Upper lobe of left lung (tissue), 6 donors: Measurements from ENCODE around the gene FGFR1OP2. TPM values are rescaled to one million over a fixed set of nuclear protein-coding genes. Genes with fewer than 3 reads are reported as not detected.

Source experiments
- ATAC-seq, 2 donors: fragments of 200-7000 bp; cut with Tn5 transposase; one replicate each; pipeline ENCODE4 v1.9.1; 2022; ENCODE audit warnings: mild to moderate bottlenecking in 2 of 2, moderate library complexity in 2 of 2; ENCODE audit not compliant: low FRiP score in 2 of 2
- DNase-seq, 2 donors: peaks; one replicate each; pipeline ENCODE4 v3.0.0-alpha.2; 2019 to 2020
- H3K27ac ChIP-seq, 4 donors: fragments of 200-600 bp; sonication (generic); one replicate each; pipeline ENCODE4 v1.5.1; 2016 to 2019
- H3K27me3 ChIP-seq, 4 donors: fragments of 200-600 bp; sonication (generic); one replicate each; pipeline ENCODE4 v1.5.1; 2017 to 2019
- H3K36me3 ChIP-seq, 4 donors: fragments of 200-600 bp; sonication (generic); one replicate each; pipeline ENCODE4 v1.5.1; 2016 to 2019
- H3K4me1 ChIP-seq, 4 donors: fragments of 200-600 bp; sonication (generic); one replicate each; pipeline ENCODE4 v1.5.1; 2018 to 2019
- H3K4me3 ChIP-seq, 4 donors: fragments of 200-600 bp; sonication (generic); one replicate each; pipeline ENCODE4 v1.5.1; 2017 to 2019; ENCODE audit warnings: mild to moderate bottlenecking in 2 of 4, moderate library complexity in 1 of 4
- H3K9me3 ChIP-seq, 4 donors: fragments of 200-600 bp; sonication (generic); one replicate each; pipeline ENCODE4 v1.5.1; 2018 to 2019
- CTCF ChIP-seq, 6 experiments: fragments of 450-650 bp in 4 of 6; fragments of 200-600 bp in 2 of 6; sonication (generic) in 2 of 6; IDR thresholded peaks; one replicate each; pipeline ENCODE4 v1.5.1; 2016 to 2019; ENCODE audit warnings: antibody characterized with exemption in 6 of 6
- EP300 ChIP-seq, 4 donors: sonication (generic); formaldehyde crosslinking; IDR thresholded peaks; one replicate each; pipeline ENCODE4 v1.5.1; 2017; ENCODE audit warnings: antibody characterized with exemption in 4 of 4, control low read depth in 2 of 4
- POLR2A ChIP-seq, 4 donors: fragments of 450-650 bp; IDR thresholded peaks; one replicate each; pipeline ENCODE4 v1.5.1; 2016 to 2017; ENCODE audit warnings: antibody characterized with exemption in 4 of 4, mild to moderate bottlenecking in 2 of 4
- POLR2AphosphoS5 ChIP-seq, 2 donors: sonication (generic); formaldehyde crosslinking; IDR thresholded peaks; one replicate each; pipeline ENCODE4 v1.5.1; 2017; ENCODE audit warnings: antibody characterized with exemption in 2 of 2
- WGBS, 2 donors: methylation state at CpG; one replicate each; pipeline ENCODE4 v1.1.5; 2017 to 2018; 5-methylcytosine and 5-hydroxymethylcytosine counted together
- total RNA-seq, 6 donors: library from RNA; depleted of rRNA in 4 of 6; stranded (reverse); fragments of >200 nt in 4 of 6; gene quantifications; one replicate each; pipeline versions ENCODE4 v1.1.0 to v1.2.1, GENCODE V29; 2016 to 2021
- donor health status: DM: no; HTN: no; CAD: no; lungs with moderate emphysema.
- donor health status: DM: no; HTN: yes; CAD: no; lungs with severe emphysema.

The FGFR1OP2 gene
- total RNA-seq, 6 donors from 2014 or later, result 30.3 to 89.7 (median 53.7) TPM

GRCh38 chr12:26976687-26977086, 38.4 kb downstream of the FGFR1OP2 start:
- H3K36me3 ChIP-seq, result peaks cover 0 to 57% (median 16%) of the 10 kb centered on the region in 4 donors
- TF ChIP-seq POLR2A (IDR thresholded peaks at IDR 0.05), result no peak
- no peak for TF ChIP-seq POLR2AphosphoS5 (IDR thresholded peaks at IDR 0.05)
- TF ChIP-seq CTCF (IDR thresholded peaks at IDR 0.05), result no peak
- no peak for TF ChIP-seq EP300 (IDR thresholded peaks at IDR 0.05)

DNA sequence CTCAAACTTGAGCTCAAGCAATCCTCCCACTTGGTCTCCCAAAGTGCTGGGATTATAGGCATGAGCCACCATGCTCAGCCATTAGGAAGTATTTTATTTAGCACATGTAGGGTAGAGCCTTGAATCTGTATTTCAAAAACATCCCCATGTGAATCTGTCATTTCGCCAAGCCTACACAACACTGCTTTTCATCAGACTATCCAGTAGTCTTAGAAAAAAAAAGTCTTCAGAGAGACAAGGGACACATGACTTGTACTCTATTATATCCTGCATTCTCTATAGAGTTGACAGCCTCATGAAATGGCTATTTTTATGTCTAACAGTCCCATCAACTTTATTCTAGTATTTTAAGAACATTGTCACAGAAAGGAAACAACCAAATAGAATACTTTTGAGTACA, 40.5 kb downstream of the FGFR1OP2 start:
- Histone ChIP-seq H3K36me3 (peaks cover 0 to 59% (median 8%) of the 10 kb centered on the region in 4 donors), H3K4me1 (no peaks in the 10 kb centered on the region), H3K9me3 (no peaks in the 10 kb centered on the region), H3K27me3 (no peaks in the 10 kb centered on the region), H3K27ac (no peak overlapping the region), H3K4me3 (no peak overlapping the region)
- ATAC-seq, result no peak
- 91 to 100% methylated on average over 1 of the region's 1 CpG for WGBS, 2 donors
- no peak for TF ChIP-seq CTCF (IDR thresholded peaks at IDR 0.05)
- TF ChIP-seq POLR2A (IDR thresholded peaks at IDR 0.05), result no peak
- no peak for TF ChIP-seq POLR2AphosphoS5 (IDR thresholded peaks at IDR 0.05)
- TF ChIP-seq EP300 (IDR thresholded peaks at IDR 0.05), result no peak
- DNase-seq, result no peak

More at GRCh38 chr12:26976687-26977086, 38.4 kb downstream of the FGFR1OP2 start:
- 60 to 77% methylated on average over 2 of the region's 2 CpGs for WGBS, 2 donors
- Histone ChIP-seq H3K9me3 (no peaks in the 10 kb centered on the region), H3K4me1 (no peaks in the 10 kb centered on the region), H3K4me3 (no peak overlapping the region), H3K27ac (no peak overlapping the region), H3K27me3 (no peaks in the 10 kb centered on the region)
- no peak for DNase-seq
- ATAC-seq, result peak in 1 of 2 donors; percentile 40

DNA sequence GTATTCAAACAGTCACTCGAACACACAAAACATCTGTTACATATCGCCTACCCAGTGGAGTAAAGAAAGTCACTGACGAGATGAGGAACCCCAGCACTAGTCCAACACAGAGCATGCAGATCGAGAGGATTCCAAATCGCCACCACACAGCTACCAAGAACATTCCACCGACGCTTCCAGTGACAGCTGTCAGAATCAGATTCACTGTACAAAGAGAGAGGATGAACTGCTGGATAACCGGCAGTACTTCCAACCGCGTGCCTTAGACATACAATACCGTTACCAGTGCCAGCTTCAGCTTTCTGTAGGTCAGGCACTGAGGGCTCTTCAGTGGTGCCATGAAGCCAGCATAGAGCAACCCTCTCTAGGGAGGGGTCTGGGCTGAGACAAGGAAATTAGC, 41.5 kb downstream of the FGFR1OP2 start:
- H3K27ac ChIP-seq, result no peak overlapping the region
- peaks cover 0 to 56% (median 7%) of the 10 kb centered on the region in 4 donors for H3K36me3 ChIP-seq
- 92 to 98% methylated on average over 11 of the region's 11 CpGs for WGBS, 2 donors
- DNase-seq, result no peak
- no peaks in the 10 kb centered on the region for H3K4me1 ChIP-seq
- H3K9me3 ChIP-seq, result no peaks in the 10 kb centered on the region
- TF ChIP-seq POLR2AphosphoS5 (IDR thresholded peaks at IDR 0.05), result no peak
- no peak for TF ChIP-seq CTCF (IDR thresholded peaks at IDR 0.05)
- no peak for TF ChIP-seq POLR2A (IDR thresholded peaks at IDR 0.05)
- no peak for TF ChIP-seq EP300 (IDR thresholded peaks at IDR 0.05)
- no peak overlapping the region for H3K4me3 ChIP-seq
- no peaks in the 10 kb centered on the region for H3K27me3 ChIP-seq
- no peak for ATAC-seq

DNA sequence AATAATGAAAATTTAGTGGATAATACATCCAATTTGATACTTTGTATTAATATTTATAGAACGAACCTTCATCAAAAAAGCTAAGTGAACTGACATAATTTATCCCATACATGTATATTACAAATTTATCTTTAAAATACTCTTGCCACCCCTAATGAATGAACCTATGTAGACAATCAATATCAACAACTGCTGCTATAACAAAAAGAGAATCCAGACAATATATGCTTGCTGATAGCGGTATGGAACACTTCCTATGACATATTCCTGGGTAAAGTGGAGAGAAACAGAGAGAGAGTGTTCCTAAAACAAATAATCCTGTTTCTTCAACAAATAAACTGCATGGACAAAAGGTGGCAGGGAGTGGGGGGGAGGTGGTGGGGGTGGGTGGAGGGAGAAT, 44.6 kb downstream of the FGFR1OP2 start:
- H3K36me3 ChIP-seq, result peaks cover 0 to 35% (median 4%) of the 10 kb centered on the region in 4 donors
- WGBS, 2 donors, result 94 to 97% methylated on average over 2 of the region's 2 CpGs
- H3K9me3 ChIP-seq, result no peaks in the 10 kb centered on the region

More for the DNA sequence above, 44.6 kb downstream of the FGFR1OP2 start:
- no peak for ATAC-seq
- DNase-seq, result no peak
- H3K27me3 ChIP-seq, result no peaks in the 10 kb centered on the region
- no peak overlapping the region for H3K27ac ChIP-seq
- no peak overlapping the region for H3K4me3 ChIP-seq
- H3K4me1 ChIP-seq, result peaks cover 8 to 11% (median 9%) of the 10 kb centered on the region in 4 donors
- TF ChIP-seq POLR2A (IDR thresholded peaks at IDR 0.05) (no peak), EP300 (IDR thresholded peaks at IDR 0.05) (no peak), CTCF (IDR thresholded peaks at IDR 0.05) (no peak), POLR2AphosphoS5 (IDR thresholded peaks at IDR 0.05) (no peak)
